SJCRH30 (cell line): ENCODE data around the gene EDNRA. TPM values are rescaled to one million over a fixed set of nuclear protein-coding genes. Genes with fewer than 3 reads are reported as not detected.

ENCODE experiments used
- DNase-seq, 2 experiments: peaks; one replicate each; pipeline ENCODE4 v3.0.0-alpha.2; 2015 to 2020
- H3K27ac ChIP-seq: fragments of 250-450 bp; sonication (Bioruptor Pico); 2 replicates; pipeline ENCODE4 v1.5.1; 2020; ENCODE audit warnings: mild to moderate bottlenecking, moderate library complexity
- H3K27me3 ChIP-seq: fragments of 250-450 bp; sonication (Bioruptor Pico); 2 replicates; pipeline ENCODE4 v1.5.1; 2020; ENCODE audit warnings: mild to moderate bottlenecking, moderate library complexity
- H3K36me3 ChIP-seq: fragments of 250-450 bp; sonication (Bioruptor Pico); 2 replicates; pipeline ENCODE4 v1.5.1; 2020; ENCODE audit warnings: mild to moderate bottlenecking, moderate library complexity
- H3K4me1 ChIP-seq: fragments of 250-450 bp; sonication (Bioruptor Pico); 2 replicates; pipeline ENCODE4 v1.5.1; 2020; ENCODE audit warnings: mild to moderate bottlenecking, moderate library complexity
- H3K4me3 ChIP-seq: fragments of 250-450 bp; sonication (Bioruptor Pico); 2 replicates; pipeline ENCODE4 v1.5.1; 2020; ENCODE audit warnings: mild to moderate bottlenecking, moderate library complexity
- H3K9me3 ChIP-seq: fragments of 250-450 bp; sonication (Bioruptor Pico); replicated peaks from 2 replicates; pipeline ENCODE4 v1.5.1; 2020; ENCODE audit warnings: mild to moderate bottlenecking, moderate library complexity
- total RNA-seq: library from RNA; depleted of rRNA; stranded (reverse); fragments of >200 nt; shearing (Covaris generic); gene quantifications from 2 replicates; pipeline ENCODE4 v1.2.3, GENCODE V29; 2014

The EDNRA gene
- total RNA-seq, 1 experiment from 2014 or later, result 1.1 TPM

- H3K36me3 ChIP-seq, result no peaks in the 10 kb centered on the region
- H3K4me1 ChIP-seq, result no peaks in the 10 kb centered on the region
- H3K4me3 ChIP-seq, result no peak overlapping the region
- H3K27ac ChIP-seq, result no peak overlapping the region
- no peak for DNase-seq
- H3K9me3 ChIP-seq, result no peaks in the 10 kb centered on the region
- H3K27me3 ChIP-seq, result no peaks in the 10 kb centered on the region
Observed at GRCh38 chr4:147542229-147542990, 61.5 kb downstream of the EDNRA start.

GRCh38 chr4:147543034-147543433 is 62.1 kb downstream of the EDNRA start:
- no peak for DNase-seq
- Histone ChIP-seq H3K4me3 (no peak overlapping the region), H3K27ac (no peak overlapping the region), H3K9me3 (no peaks in the 10 kb centered on the region), H3K36me3 (no peaks in the 10 kb centered on the region), H3K27me3 (no peaks in the 10 kb centered on the region), H3K4me1 (no peaks in the 10 kb centered on the region)

GRCh38 chr4:147546349-147546748 is 65.5 kb downstream of the EDNRA start:
- no peaks in the 10 kb centered on the region for H3K27me3 ChIP-seq
- DNase-seq, result no peak
- H3K36me3 ChIP-seq, result no peaks in the 10 kb centered on the region
- H3K4me3 ChIP-seq, result no peak overlapping the region
- H3K27ac ChIP-seq, result no peak overlapping the region
- H3K9me3 ChIP-seq, result no peaks in the 10 kb centered on the region
- no peaks in the 10 kb centered on the region for H3K4me1 ChIP-seq

GRCh38 chr4:147547314-147548056 is 66.6 kb downstream of the EDNRA start:
- no peak overlapping the region for H3K4me3 ChIP-seq
- no peaks in the 10 kb centered on the region for H3K36me3 ChIP-seq
- no peaks in the 10 kb centered on the region for H3K9me3 ChIP-seq
- H3K27ac ChIP-seq, result no peak overlapping the region
- no peaks in the 10 kb centered on the region for H3K27me3 ChIP-seq
- H3K4me1 ChIP-seq, result no peaks in the 10 kb centered on the region
- no peak for DNase-seq

- Histone ChIP-seq H3K27ac (no peak overlapping the region), H3K9me3 (no peaks in the 10 kb centered on the region), H3K36me3 (no peaks in the 10 kb centered on the region), H3K27me3 (no peaks in the 10 kb centered on the region), H3K4me3 (no peak overlapping the region), H3K4me1 (no peaks in the 10 kb centered on the region)
- no peak for DNase-seq
Observed at GRCh38 chr4:147548256-147548655, 67.4 kb downstream of the EDNRA start.

- Histone ChIP-seq H3K27me3 (no peaks in the 10 kb centered on the region), H3K4me1 (no peaks in the 10 kb centered on the region), H3K4me3 (no peak overlapping the region), H3K27ac (no peak overlapping the region), H3K36me3 (no peaks in the 10 kb centered on the region), H3K9me3 (no peaks in the 10 kb centered on the region)
- peak; percentile 12 to 41 for DNase-seq
Observed at GRCh38 chr4:147550626-147551246, 69.8 kb downstream of the EDNRA start.

DNA sequence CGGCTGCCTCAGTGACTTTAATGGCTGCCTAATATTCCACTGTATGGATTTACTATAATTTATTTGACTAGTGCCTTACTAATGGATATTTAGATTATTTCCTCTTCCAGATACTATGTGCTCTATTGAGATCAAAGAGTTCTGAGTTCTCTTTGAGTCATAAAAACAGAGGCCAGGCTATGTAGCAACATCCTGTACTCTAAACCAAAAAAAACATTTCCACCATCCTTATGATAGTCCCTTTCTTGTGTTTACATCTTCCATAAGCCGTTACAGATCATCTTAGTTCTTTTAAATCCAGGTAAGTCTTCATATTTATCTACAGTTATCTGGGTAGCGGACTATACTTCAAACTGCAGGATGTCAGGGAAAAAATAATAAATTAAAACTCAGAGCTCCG is 79.7 kb downstream of the EDNRA start:
- Histone ChIP-seq H3K4me3 (no peak overlapping the region), H3K27ac (no peak overlapping the region), H3K27me3 (no peaks in the 10 kb centered on the region), H3K36me3 (no peaks in the 10 kb centered on the region), H3K9me3 (no peaks in the 10 kb centered on the region), H3K4me1 (no peaks in the 10 kb centered on the region)
- DNase-seq, result no peak

- Histone ChIP-seq H3K4me3 (no peak overlapping the region), H3K27me3 (no peaks in the 10 kb centered on the region), H3K4me1 (no peaks in the 10 kb centered on the region), H3K36me3 (no peaks in the 10 kb centered on the region; the same call in 1 of the 2 replicates), H3K9me3 (no peaks in the 10 kb centered on the region), H3K27ac (no peak overlapping the region)
- no peak for DNase-seq
Observed at GRCh38 chr4:147566762-147567161, 85.9 kb downstream of the EDNRA start.

GRCh38 chr4:147567276-147567675 is 86.4 kb downstream of the EDNRA start:
- Histone ChIP-seq H3K36me3 (no peaks in the 10 kb centered on the region; the same call in 1 of the 2 replicates), H3K4me1 (no peaks in the 10 kb centered on the region), H3K9me3 (no peaks in the 10 kb centered on the region), H3K27ac (no peak overlapping the region), H3K4me3 (no peak overlapping the region), H3K27me3 (no peaks in the 10 kb centered on the region)
- DNase-seq, result no peak

DNA sequence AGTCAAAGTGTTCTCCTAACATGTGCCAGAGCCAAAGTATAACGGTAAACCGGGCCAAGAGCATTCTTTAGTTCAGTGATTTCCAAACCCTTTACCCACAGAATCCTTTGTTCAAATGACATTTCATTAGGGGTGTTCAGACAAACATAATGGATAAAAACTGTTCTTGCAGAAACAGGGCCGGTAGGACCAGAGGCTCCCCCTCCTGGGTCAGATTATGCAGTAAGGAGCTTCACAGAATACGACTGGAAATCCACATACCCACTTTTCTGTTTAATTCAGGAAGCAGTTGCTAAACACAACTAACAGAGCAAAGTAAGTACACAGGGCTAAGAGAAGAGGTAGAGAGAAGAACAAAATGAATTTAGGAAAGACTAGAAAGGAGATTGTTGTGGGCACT is 89.7 kb downstream of the EDNRA start:
- no peaks in the 10 kb centered on the region for H3K9me3 ChIP-seq
- no peak overlapping the region for H3K4me3 ChIP-seq
- no peak overlapping the region for H3K27ac ChIP-seq
- H3K4me1 ChIP-seq, result no peaks in the 10 kb centered on the region
- no peaks in the 10 kb centered on the region for H3K27me3 ChIP-seq
- no peaks in the 10 kb centered on the region; the same call in 1 of the 2 replicates for H3K36me3 ChIP-seq
- DNase-seq, result no peak

GRCh38 chr4:147571036-147571770 is 90.3 kb downstream of the EDNRA start:
- Histone ChIP-seq H3K36me3 (no peaks in the 10 kb centered on the region; the same call in 1 of the 2 replicates), H3K4me3 (no peak overlapping the region), H3K4me1 (no peaks in the 10 kb centered on the region), H3K27me3 (no peaks in the 10 kb centered on the region), H3K9me3 (no peaks in the 10 kb centered on the region), H3K27ac (no peak overlapping the region)
- DNase-seq, result no peak

- Histone ChIP-seq H3K27me3 (no peaks in the 10 kb centered on the region), H3K27ac (no peak overlapping the region), H3K36me3 (no peaks in the 10 kb centered on the region; the same call in 1 of the 2 replicates), H3K9me3 (no peaks in the 10 kb centered on the region), H3K4me1 (peaks cover 5% of the 10 kb centered on the region; the same call in 1 of the 2 replicates), H3K4me3 (no peak overlapping the region)
- no peak for DNase-seq
Observed at GRCh38 chr4:147576084-147576483, 95.2 kb downstream of the EDNRA start.

DNA sequence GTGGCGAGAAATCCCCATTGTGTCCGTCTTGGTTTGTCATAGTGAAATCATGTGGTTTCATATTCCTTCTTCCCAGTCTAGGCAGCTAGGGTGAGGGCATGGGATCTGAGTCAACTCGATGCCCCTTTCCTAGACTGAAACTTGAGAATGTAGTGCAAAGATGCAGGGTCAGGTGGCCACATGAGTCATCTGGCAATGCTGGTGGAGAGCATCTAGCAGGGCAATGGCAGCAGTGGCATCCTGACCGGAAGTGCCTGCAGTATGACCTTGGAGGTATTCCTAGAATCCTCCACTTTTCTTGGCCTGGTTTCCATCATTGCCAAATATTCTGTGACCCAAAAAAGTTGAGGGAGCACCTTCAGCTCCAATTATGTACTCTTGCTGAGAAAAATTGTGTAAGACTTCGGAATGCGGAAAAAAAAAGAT is 97.2 kb downstream of the EDNRA start:
- Histone ChIP-seq H3K27ac (peak overlapping the region; percentile 12; the same call in 1 of the 2 replicates), H3K27me3 (no peaks in the 10 kb centered on the region)
- DNase-seq, result peak; percentile 57 to 65

GRCh38 chr4:147578593-147578992 is 97.7 kb downstream of the EDNRA start:
- no peak for DNase-seq
- Histone ChIP-seq H3K36me3 (no peaks in the 10 kb centered on the region), H3K27ac (no peak overlapping the region), H3K4me1 (peaks cover 5% of the 10 kb centered on the region; the same call in 1 of the 2 replicates), H3K9me3 (no peaks in the 10 kb centered on the region), H3K27me3 (no peaks in the 10 kb centered on the region), H3K4me3 (no peak overlapping the region)

More for the DNA sequence above, 97.2 kb downstream of the EDNRA start:
- H3K9me3 ChIP-seq, result no peaks in the 10 kb centered on the region
- H3K36me3 ChIP-seq, result no peaks in the 10 kb centered on the region
- H3K4me1 ChIP-seq, result peaks cover 5% of the 10 kb centered on the region; the same call in 1 of the 2 replicates
- H3K4me3 ChIP-seq, result no peak overlapping the region
